Measurements from ENCODE around the gene NAPEPLD. TPM values are rescaled to one million over a fixed set of nuclear protein-coding genes. Genes with fewer than 3 reads are reported as not detected.

NAPEPLD gene
- total and polyA plus RNA-seq, 2 experiments from 2014 or later, result 9.4 to 10.7 TPM

DNA sequence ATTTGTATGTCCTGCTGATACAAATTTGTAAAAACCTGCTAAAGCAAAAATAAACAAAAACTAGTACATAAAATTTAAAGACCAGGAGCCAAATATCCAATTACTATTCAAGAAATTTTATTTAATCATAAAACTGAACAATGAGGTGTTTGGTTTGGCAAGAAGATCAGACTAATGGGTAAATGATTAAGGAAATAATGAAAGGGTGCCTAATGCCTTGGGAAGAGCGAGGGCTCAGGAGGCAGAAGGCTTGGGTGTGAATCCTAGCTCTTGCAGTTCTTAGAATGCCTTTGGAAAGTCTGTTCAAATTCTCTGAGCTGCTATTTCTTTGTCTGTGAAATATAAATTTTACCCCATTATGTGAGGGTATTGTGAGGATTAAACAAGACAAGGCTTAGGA lies 32.4 kb downstream of the NAPEPLD start:
- no peak overlapping the region for H2AFZ ChIP-seq
- no peaks in the 10 kb centered on the region for H3K36me3 ChIP-seq (ENCODE audit: insufficient read depth)
- ATAC-seq (no peak), DNase-seq (ENCODE audit: low spot score) (no peak)
- Mint-ChIP-seq H3K4me1 (no peaks in the 10 kb centered on the region), H3K27me3 (ENCODE audit: insufficient read depth, low read depth, poor library complexity) (peaks cover 2% of the 10 kb centered on the region), H3K36me3 (ENCODE audit: low read depth) (peaks cover 28% of the 10 kb centered on the region), H3K27ac (no peak overlapping the region), H3K4me3 (no peak overlapping the region), H3K9me3 (no peaks in the 10 kb centered on the region; the same call in 2 of the 3 replicates)
- H3K27ac ChIP-seq (ENCODE audit: low read depth), result no peak overlapping the region
- H3K4me3 ChIP-seq, result no peak overlapping the region
- H3K4me2 ChIP-seq, result no peak overlapping the region
- no peaks in the 10 kb centered on the region for H3F3A ChIP-seq (replicated peaks; ENCODE audit: low read depth)
- H3K27me3 ChIP-seq (ENCODE audit: insufficient read depth), result no peaks in the 10 kb centered on the region
- H3K4me1 ChIP-seq (ENCODE audit: insufficient read depth), result no peaks in the 10 kb centered on the region
- TF ChIP-seq JUNB (IDR thresholded peaks at IDR 0.05; ENCODE audit: unreplicated experiment) (no peak), NANOG (IDR thresholded peaks at IDR 0.05; ENCODE audit: borderline replicate concordance) (no peak), ZNF114 (CRISPR knock-in tag; IDR thresholded peaks at IDR 0.05) (no peak), POLR2AphosphoS5 (IDR thresholded peaks at IDR 0.05; ENCODE audit: low read depth) (no peak), CREB1 (CRISPR knock-in tag; IDR thresholded peaks at IDR 0.05; ENCODE audit: low read depth) (no peak), EZH2 (IDR thresholded peaks at IDR 0.05; ENCODE audit: low read depth, unreplicated experiment) (no peak), ZNF331 (CRISPR knock-in tag; IDR thresholded peaks at IDR 0.05; ENCODE audit: low read depth) (no peak), EZH2phosphoT487 (IDR thresholded peaks at IDR 0.05; ENCODE audit: unreplicated experiment) (no peak), STAT1 (IDR thresholded peaks at IDR 0.05; ENCODE audit: unreplicated experiment) (no peak)
- TF ChIP-seq, protein P1, sequence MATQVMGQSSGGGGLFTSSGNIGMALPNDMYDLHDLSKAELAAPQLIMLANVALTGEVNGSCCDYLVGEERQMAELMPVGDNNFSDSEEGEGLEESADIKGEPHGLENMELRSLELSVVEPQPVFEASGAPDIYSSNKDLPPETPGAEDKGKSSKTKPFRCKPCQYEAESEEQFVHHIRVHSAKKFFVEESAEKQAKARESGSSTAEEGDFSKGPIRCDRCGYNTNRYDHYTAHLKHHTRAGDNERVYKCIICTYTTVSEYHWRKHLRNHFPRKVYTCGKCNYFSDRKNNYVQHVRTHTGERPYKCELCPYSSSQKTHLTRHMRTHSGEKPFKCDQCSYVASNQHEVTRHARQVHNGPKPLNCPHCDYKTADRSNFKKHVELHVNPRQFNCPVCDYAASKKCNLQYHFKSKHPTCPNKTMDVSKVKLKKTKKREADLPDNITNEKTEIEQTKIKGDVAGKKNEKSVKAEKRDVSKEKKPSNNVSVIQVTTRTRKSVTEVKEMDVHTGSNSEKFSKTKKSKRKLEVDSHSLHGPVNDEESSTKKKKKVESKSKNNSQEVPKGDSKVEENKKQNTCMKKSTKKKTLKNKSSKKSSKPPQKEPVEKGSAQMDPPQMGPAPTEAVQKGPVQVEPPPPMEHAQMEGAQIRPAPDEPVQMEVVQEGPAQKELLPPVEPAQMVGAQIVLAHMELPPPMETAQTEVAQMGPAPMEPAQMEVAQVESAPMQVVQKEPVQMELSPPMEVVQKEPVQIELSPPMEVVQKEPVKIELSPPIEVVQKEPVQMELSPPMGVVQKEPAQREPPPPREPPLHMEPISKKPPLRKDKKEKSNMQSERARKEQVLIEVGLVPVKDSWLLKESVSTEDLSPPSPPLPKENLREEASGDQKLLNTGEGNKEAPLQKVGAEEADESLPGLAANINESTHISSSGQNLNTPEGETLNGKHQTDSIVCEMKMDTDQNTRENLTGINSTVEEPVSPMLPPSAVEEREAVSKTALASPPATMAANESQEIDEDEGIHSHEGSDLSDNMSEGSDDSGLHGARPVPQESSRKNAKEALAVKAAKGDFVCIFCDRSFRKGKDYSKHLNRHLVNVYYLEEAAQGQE (IDR thresholded peaks at IDR 0.05; ENCODE audit: unreplicated experiment), result no peak
- TF ChIP-seq, protein P2, sequence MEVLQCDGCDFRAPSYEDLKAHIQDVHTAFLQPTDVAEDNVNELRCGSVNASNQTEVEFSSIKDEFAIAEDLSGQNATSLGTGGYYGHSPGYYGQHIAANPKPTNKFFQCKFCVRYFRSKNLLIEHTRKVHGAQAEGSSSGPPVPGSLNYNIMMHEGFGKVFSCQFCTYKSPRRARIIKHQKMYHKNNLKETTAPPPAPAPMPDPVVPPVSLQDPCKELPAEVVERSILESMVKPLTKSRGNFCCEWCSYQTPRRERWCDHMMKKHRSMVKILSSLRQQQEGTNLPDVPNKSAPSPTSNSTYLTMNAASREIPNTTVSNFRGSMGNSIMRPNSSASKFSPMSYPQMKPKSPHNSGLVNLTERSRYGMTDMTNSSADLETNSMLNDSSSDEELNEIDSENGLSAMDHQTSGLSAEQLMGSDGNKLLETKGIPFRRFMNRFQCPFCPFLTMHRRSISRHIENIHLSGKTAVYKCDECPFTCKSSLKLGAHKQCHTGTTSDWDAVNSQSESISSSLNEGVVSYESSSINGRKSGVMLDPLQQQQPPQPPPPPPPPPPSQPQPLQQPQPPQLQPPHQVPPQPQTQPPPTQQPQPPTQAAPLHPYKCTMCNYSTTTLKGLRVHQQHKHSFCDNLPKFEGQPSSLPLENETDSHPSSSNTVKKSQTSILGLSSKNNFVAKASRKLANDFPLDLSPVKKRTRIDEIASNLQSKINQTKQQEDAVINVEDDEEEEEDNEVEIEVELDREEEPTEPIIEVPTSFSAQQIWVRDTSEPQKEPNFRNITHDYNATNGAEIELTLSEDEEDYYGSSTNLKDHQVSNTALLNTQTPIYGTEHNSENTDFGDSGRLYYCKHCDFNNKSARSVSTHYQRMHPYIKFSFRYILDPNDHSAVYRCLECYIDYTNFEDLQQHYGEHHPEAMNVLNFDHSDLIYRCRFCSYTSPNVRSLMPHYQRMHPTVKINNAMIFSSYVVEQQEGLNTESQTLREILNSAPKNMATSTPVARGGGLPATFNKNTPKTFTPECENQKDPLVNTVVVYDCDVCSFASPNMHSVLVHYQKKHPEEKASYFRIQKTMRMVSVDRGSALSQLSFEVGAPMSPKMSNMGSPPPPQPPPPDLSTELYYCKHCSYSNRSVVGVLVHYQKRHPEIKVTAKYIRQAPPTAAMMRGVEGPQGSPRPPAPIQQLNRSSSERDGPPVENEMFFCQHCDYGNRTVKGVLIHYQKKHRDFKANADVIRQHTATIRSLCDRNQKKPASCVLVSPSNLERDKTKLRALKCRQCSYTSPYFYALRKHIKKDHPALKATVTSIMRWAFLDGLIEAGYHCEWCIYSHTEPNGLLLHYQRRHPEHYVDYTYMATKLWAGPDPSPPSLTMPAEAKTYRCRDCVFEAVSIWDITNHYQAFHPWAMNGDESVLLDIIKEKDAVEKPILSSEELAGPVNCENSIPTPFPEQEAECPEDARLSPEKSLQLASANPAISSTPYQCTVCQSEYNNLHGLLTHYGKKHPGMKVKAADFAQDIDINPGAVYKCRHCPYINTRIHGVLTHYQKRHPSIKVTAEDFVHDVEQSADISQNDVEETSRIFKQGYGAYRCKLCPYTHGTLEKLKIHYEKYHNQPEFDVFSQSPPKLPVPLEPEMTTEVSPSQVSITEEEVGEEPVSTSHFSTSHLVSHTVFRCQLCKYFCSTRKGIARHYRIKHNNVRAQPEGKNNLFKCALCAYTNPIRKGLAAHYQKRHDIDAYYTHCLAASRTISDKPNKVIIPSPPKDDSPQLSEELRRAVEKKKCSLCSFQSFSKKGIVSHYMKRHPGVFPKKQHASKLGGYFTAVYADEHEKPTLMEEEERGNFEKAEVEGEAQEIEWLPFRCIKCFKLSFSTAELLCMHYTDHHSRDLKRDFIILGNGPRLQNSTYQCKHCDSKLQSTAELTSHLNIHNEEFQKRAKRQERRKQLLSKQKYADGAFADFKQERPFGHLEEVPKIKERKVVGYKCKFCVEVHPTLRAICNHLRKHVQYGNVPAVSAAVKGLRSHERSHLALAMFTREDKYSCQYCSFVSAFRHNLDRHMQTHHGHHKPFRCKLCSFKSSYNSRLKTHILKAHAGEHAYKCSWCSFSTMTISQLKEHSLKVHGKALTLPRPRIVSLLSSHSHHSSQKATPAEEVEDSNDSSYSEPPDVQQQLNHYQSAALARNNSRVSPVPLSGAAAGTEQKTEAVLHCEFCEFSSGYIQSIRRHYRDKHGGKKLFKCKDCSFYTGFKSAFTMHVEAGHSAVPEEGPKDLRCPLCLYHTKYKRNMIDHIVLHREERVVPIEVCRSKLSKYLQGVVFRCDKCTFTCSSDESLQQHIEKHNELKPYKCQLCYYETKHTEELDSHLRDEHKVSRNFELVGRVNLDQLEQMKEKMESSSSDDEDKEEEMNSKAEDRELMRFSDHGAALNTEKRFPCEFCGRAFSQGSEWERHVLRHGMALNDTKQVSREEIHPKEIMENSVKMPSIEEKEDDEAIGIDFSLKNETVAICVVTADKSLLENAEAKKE (CRISPR knock-in tag; IDR thresholded peaks at IDR 0.05), result no peak
- TF ChIP-seq, protein P3, sequence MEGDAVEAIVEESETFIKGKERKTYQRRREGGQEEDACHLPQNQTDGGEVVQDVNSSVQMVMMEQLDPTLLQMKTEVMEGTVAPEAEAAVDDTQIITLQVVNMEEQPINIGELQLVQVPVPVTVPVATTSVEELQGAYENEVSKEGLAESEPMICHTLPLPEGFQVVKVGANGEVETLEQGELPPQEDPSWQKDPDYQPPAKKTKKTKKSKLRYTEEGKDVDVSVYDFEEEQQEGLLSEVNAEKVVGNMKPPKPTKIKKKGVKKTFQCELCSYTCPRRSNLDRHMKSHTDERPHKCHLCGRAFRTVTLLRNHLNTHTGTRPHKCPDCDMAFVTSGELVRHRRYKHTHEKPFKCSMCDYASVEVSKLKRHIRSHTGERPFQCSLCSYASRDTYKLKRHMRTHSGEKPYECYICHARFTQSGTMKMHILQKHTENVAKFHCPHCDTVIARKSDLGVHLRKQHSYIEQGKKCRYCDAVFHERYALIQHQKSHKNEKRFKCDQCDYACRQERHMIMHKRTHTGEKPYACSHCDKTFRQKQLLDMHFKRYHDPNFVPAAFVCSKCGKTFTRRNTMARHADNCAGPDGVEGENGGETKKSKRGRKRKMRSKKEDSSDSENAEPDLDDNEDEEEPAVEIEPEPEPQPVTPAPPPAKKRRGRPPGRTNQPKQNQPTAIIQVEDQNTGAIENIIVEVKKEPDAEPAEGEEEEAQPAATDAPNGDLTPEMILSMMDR (conservative IDR thresholded peaks at IDR 0.05; ENCODE audit: low read depth in 2 of 2), result no peak
- TF ChIP-seq, protein P4, sequence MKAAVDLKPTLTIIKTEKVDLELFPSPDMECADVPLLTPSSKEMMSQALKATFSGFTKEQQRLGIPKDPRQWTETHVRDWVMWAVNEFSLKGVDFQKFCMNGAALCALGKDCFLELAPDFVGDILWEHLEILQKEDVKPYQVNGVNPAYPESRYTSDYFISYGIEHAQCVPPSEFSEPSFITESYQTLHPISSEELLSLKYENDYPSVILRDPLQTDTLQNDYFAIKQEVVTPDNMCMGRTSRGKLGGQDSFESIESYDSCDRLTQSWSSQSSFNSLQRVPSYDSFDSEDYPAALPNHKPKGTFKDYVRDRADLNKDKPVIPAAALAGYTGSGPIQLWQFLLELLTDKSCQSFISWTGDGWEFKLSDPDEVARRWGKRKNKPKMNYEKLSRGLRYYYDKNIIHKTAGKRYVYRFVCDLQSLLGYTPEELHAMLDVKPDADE (IDR thresholded peaks at IDR 0.05), result no peak
- H3K9me2 ChIP-seq (ENCODE audit: insufficient read depth), result no peaks in the 10 kb centered on the region
- no peaks in the 10 kb centered on the region for H3K79me2 ChIP-seq (replicated peaks; ENCODE audit: insufficient read depth)
- peaks cover 8% of the 10 kb centered on the region; the same call in 1 of the 2 replicates for H4K20me1 ChIP-seq (replicated peaks; ENCODE audit: insufficient read depth)

All from GM23338 (cell line).